ENCODE results near the gene TPT1. TPM values are rescaled to one million over a fixed set of nuclear protein-coding genes. Genes with fewer than 3 reads are reported as not detected.

The TPT1 gene
- total and polyA plus RNA-seq, 2 experiments from 2014 or later, result 843 to 1,761 TPM

- TF ChIP-seq, protein P1, sequence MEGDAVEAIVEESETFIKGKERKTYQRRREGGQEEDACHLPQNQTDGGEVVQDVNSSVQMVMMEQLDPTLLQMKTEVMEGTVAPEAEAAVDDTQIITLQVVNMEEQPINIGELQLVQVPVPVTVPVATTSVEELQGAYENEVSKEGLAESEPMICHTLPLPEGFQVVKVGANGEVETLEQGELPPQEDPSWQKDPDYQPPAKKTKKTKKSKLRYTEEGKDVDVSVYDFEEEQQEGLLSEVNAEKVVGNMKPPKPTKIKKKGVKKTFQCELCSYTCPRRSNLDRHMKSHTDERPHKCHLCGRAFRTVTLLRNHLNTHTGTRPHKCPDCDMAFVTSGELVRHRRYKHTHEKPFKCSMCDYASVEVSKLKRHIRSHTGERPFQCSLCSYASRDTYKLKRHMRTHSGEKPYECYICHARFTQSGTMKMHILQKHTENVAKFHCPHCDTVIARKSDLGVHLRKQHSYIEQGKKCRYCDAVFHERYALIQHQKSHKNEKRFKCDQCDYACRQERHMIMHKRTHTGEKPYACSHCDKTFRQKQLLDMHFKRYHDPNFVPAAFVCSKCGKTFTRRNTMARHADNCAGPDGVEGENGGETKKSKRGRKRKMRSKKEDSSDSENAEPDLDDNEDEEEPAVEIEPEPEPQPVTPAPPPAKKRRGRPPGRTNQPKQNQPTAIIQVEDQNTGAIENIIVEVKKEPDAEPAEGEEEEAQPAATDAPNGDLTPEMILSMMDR (IDR thresholded peaks at IDR 0.05; ENCODE audit: low read depth, low read length), result no peak
- H3K4me1 ChIP-seq (ENCODE audit: low read depth), result peaks cover 9% of the 10 kb centered on the region
- DNase-seq (ENCODE audit: low read depth in 1 of 2, low spot score in 1 of 2), result peak in 1 of 2 donors; percentile 71
- no peaks in the 10 kb centered on the region for H3K27me3 ChIP-seq
- no peaks in the 10 kb centered on the region for H3K9me3 ChIP-seq (ENCODE audit: low read depth)
- no peak overlapping the region for H3K4me3 ChIP-seq
- H3K27ac ChIP-seq, result peak overlapping the region; percentile 58
- peaks cover 47% of the 10 kb centered on the region for H3K36me3 ChIP-seq
Observed at GRCh38 chr13:45333977-45334922, 6.7 kb downstream of the TPT1 start.

DNA sequence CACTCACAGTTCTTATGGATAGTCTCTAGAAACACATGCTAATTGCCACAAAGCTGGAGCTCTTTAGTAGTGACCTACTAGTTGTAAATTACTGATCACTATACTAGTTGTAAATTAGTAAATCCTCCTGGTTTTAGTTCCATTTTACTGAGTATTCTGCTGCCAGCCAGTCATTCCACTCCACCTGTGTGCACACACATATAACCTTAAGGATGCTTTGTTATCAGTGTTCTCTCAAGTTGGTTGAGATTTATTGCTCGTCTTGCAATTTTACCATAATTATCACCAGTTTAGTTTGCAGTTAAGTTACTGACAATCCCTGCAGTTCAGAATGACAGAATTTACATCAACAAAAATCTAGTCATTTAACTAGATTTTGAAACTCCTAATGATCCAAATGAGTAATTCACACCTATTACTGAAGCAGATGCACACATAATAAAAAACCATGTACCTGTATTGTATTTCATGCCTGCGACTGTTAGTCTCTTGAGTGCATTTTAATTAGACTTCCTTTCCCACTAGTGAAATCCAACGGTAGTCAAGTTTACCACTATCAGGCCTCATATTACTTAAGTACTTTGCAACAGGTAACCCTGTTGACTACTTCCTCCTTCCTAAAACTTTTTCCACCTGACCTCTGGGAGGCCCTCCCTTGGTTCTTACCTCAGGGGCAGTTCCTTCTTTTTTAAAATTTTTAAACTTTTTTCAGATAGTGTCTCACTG, 7.6 kb downstream of the TPT1 start:
- H3K27me3 ChIP-seq, result no peaks in the 10 kb centered on the region
- no peak for DNase-seq (ENCODE audit: low read depth in 1 of 2, low spot score in 1 of 2)
- peaks cover 39% of the 10 kb centered on the region for H3K36me3 ChIP-seq
- H3K4me1 ChIP-seq (ENCODE audit: low read depth), result peaks cover 3% of the 10 kb centered on the region
- H3K27ac ChIP-seq, result peak overlapping the region; percentile 39
- H3K4me3 ChIP-seq, result no peak overlapping the region
- TF ChIP-seq, protein P1 (IDR thresholded peaks at IDR 0.05; ENCODE audit: low read depth, low read length), result no peak
- H3K9me3 ChIP-seq (ENCODE audit: low read depth), result no peaks in the 10 kb centered on the region

- TF ChIP-seq, protein P1 (IDR thresholded peaks at IDR 0.05; ENCODE audit: low read depth, low read length), result no peak
- Histone ChIP-seq H3K9me3 (ENCODE audit: low read depth) (no peaks in the 10 kb centered on the region), H3K36me3 (peaks cover 33% of the 10 kb centered on the region), H3K27me3 (no peaks in the 10 kb centered on the region), H3K4me3 (no peak overlapping the region), H3K27ac (peak overlapping the region; percentile 43), H3K4me1 (ENCODE audit: low read depth) (peaks cover 3% of the 10 kb centered on the region)
- DNase-seq (ENCODE audit: low read depth in 1 of 2, low spot score in 1 of 2), result no peak
Observed at GRCh38 chr13:45332831-45333219, 8.2 kb downstream of the TPT1 start.

- Histone ChIP-seq H3K27ac (peak overlapping the region; percentile 43), H3K9me3 (ENCODE audit: low read depth) (no peaks in the 10 kb centered on the region), H3K4me1 (ENCODE audit: low read depth) (peaks cover 3% of the 10 kb centered on the region), H3K36me3 (peaks cover 27% of the 10 kb centered on the region), H3K4me3 (no peak overlapping the region), H3K27me3 (no peaks in the 10 kb centered on the region)
- TF ChIP-seq, protein P1 (IDR thresholded peaks at IDR 0.05; ENCODE audit: low read depth, low read length), result no peak
- DNase-seq (ENCODE audit: low read depth in 1 of 2, low spot score in 1 of 2), result peak in 1 of 2 donors; percentile 95
Observed at GRCh38 chr13:45332036-45332830, 8.8 kb downstream of the TPT1 start.

DNA sequence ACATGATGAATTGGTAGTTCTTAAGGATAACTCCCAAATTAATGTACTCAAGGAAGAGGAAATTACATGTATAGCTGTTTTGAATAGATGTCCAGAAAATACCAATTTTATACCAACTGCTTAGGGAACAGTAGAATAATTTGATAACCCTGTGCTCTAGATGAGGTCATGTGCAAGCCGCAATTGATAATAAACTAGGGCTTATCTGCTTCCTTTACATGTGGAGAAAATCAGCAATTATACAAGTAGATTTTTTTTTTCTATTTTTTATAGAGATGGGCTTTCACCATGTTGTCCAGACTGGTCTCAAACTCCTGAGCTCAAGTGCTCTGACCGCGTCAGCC, 9.3 kb downstream of the TPT1 start:
- Histone ChIP-seq H3K27ac (no peak overlapping the region), H3K27me3 (no peaks in the 10 kb centered on the region), H3K36me3 (peaks cover 21% of the 10 kb centered on the region), H3K9me3 (ENCODE audit: low read depth) (no peaks in the 10 kb centered on the region), H3K4me1 (ENCODE audit: low read depth) (peaks cover 3% of the 10 kb centered on the region), H3K4me3 (no peak overlapping the region)
- no peak for DNase-seq (ENCODE audit: low read depth in 1 of 2, low spot score in 1 of 2)
- TF ChIP-seq, protein P1 (IDR thresholded peaks at IDR 0.05; ENCODE audit: low read depth, low read length), result no peak

Data from cardiac muscle cell (in vitro differentiated cells and primary cell).